Upper lobe of left lung (tissue), 6 donors: ENCODE results near the gene DGKZ. TPM values are rescaled to one million over a fixed set of nuclear protein-coding genes. Genes with fewer than 3 reads are reported as not detected.

Experiments used
- ATAC-seq, 2 donors: fragments of 200-7000 bp; cut with Tn5 transposase; one replicate each; pipeline ENCODE4 v1.9.1; 2022; ENCODE audit warnings: mild to moderate bottlenecking in 2 of 2, moderate library complexity in 2 of 2; ENCODE audit not compliant: low FRiP score in 2 of 2
- DNase-seq, 2 donors: peaks; one replicate each; pipeline ENCODE4 v3.0.0-alpha.2; 2019 to 2020
- H3K27ac ChIP-seq, 4 donors: fragments of 200-600 bp; sonication (generic); one replicate each; pipeline ENCODE4 v1.5.1; 2016 to 2019
- H3K27me3 ChIP-seq, 4 donors: fragments of 200-600 bp; sonication (generic); one replicate each; pipeline ENCODE4 v1.5.1; 2017 to 2019
- H3K36me3 ChIP-seq, 4 donors: fragments of 200-600 bp; sonication (generic); one replicate each; pipeline ENCODE4 v1.5.1; 2016 to 2019
- H3K4me1 ChIP-seq, 4 donors: fragments of 200-600 bp; sonication (generic); one replicate each; pipeline ENCODE4 v1.5.1; 2018 to 2019
- H3K4me3 ChIP-seq, 4 donors: fragments of 200-600 bp; sonication (generic); one replicate each; pipeline ENCODE4 v1.5.1; 2017 to 2019; ENCODE audit warnings: mild to moderate bottlenecking in 2 of 4, moderate library complexity in 1 of 4
- H3K9me3 ChIP-seq, 4 donors: fragments of 200-600 bp; sonication (generic); one replicate each; pipeline ENCODE4 v1.5.1; 2018 to 2019
- CTCF ChIP-seq, 6 experiments: fragments of 450-650 bp in 4 of 6; fragments of 200-600 bp in 2 of 6; sonication (generic) in 2 of 6; IDR thresholded peaks; one replicate each; pipeline ENCODE4 v1.5.1; 2016 to 2019; ENCODE audit warnings: antibody characterized with exemption in 6 of 6
- EP300 ChIP-seq, 4 donors: sonication (generic); formaldehyde crosslinking; IDR thresholded peaks; one replicate each; pipeline ENCODE4 v1.5.1; 2017; ENCODE audit warnings: antibody characterized with exemption in 4 of 4, control low read depth in 2 of 4
- POLR2A ChIP-seq, 4 donors: fragments of 450-650 bp; IDR thresholded peaks; one replicate each; pipeline ENCODE4 v1.5.1; 2016 to 2017; ENCODE audit warnings: antibody characterized with exemption in 4 of 4, mild to moderate bottlenecking in 2 of 4
- POLR2AphosphoS5 ChIP-seq, 2 donors: sonication (generic); formaldehyde crosslinking; IDR thresholded peaks; one replicate each; pipeline ENCODE4 v1.5.1; 2017; ENCODE audit warnings: antibody characterized with exemption in 2 of 2
- WGBS, 2 donors: methylation state at CpG; one replicate each; pipeline ENCODE4 v1.1.5; 2017 to 2018; 5-methylcytosine and 5-hydroxymethylcytosine counted together
- small RNA-seq, 4 donors: library from RNA; depleted of rRNA; stranded (forward); fragments of <200 nt; gene quantifications; one replicate each; pipeline ENCODE3, GENCODE V24; 2016
- total RNA-seq, 6 donors: library from RNA; depleted of rRNA in 4 of 6; stranded (reverse); fragments of >200 nt in 4 of 6; gene quantifications; one replicate each; pipeline versions ENCODE4 v1.1.0 to v1.2.1, GENCODE V29; 2016 to 2021
- donor health status: DM: no; HTN: no; CAD: no; lungs with moderate emphysema.
- donor health status: DM: no; HTN: yes; CAD: no; lungs with severe emphysema.

Gene DGKZ
- total RNA-seq, 6 donors from 2014 or later: 55.1 to 145 (median 65.5) TPM

DNA sequence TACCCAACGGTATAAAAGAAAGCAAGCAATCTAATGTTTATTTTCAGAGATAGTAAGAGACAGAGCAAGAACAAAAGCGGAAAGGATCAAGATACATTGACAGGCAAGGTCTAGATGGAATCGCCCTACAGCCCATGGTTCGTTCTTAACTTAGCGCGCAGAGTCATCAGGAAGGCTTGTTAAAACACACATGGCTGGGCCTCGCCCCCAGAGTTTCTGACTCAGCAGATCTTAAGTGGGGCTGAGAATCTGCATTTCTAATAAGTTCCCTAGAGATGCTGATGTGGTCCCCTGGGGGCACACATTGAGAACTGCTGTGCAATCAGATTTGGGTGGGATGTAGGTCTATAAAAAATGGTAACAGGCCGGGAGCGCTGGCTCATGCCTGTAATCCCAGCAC, 80.1 kb downstream of the DGKZ start:
- TF ChIP-seq POLR2A (IDR thresholded peaks at IDR 0.05) (no peak), EP300 (IDR thresholded peaks at IDR 0.05) (no peak)
- no peak for ATAC-seq
- Histone ChIP-seq H3K27ac (no peak overlapping the region), H3K36me3 (peaks cover 4 to 48% (median 20%) of the 10 kb centered on the region in 4 donors), H3K4me1 (no peaks in the 10 kb centered on the region), H3K4me3 (no peak overlapping the region), H3K9me3 (no peaks in the 10 kb centered on the region), H3K27me3 (no peaks in the 10 kb centered on the region)
- 90 to 95% methylated on average over 9 of the region's 9 CpGs for WGBS, 2 donors
- DNase-seq: no peak

DNA sequence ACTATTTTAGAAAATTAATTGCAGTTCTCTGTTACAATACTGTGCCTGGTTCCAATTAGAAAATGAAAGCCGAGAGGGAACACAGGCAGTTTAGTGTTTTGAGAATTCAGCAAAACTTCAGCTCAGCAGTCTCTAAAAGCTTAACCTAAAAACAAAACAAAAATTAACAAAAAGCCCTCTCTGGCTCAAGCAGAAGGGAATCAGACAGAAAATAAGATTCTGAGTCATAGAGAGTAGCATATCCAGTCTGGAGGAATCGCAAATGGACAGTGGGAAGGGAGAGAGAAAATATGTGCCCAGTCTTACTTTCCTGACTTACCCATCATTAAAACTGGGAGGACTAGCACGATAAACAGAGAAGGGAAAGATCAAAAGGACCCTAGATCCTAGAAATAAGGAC, 82.5 kb downstream of the DGKZ start:
- Histone ChIP-seq H3K4me1 (no peaks in the 10 kb centered on the region), H3K9me3 (no peaks in the 10 kb centered on the region), H3K4me3 (no peak overlapping the region), H3K27ac (no peak overlapping the region), H3K27me3 (no peaks in the 10 kb centered on the region), H3K36me3 (peaks cover 7 to 63% (median 34%) of the 10 kb centered on the region in 4 donors)
- ATAC-seq (no peak), DNase-seq (no peak)
- no peak for TF ChIP-seq CTCF (IDR thresholded peaks at IDR 0.05)
- TF ChIP-seq EP300 (IDR thresholded peaks at IDR 0.05): no peak
- no peak for TF ChIP-seq POLR2A (IDR thresholded peaks at IDR 0.05)
- TF ChIP-seq POLR2AphosphoS5 (IDR thresholded peaks at IDR 0.05): no peak
- 89 to 93% methylated on average over 3 of the region's 3 CpGs for WGBS, 2 donors

Small RNAs within 50 kb of the gene (small RNA-seq; reads per million reads assigned to genes)
- gene MIR4688: 0 reads per million in 4 donors

Other genes starting within 250 kb of the DGKZ start
- gene PHF21A, start 226.0 kb upstream of the DGKZ start, total RNA-seq: 10 to 100 TPM; 21.1 to 99.5 (median 52.2) TPM
- 10 to 100 TPM; 19.9 to 66.8 (median 38.7) TPM for gene CREB3L1, start 69.8 kb upstream of the DGKZ start, total RNA-seq
- 10 to 100 TPM in 5 of 6 donors, not detected in 1; 14.3 to 44.8 (median 34.1) TPM for gene MDK, start 34.2 kb downstream of the DGKZ start, total RNA-seq
- gene CHRM4, start 44.3 kb downstream of the DGKZ start, total RNA-seq: 1 to 10 TPM in 1 of 6 donors, under 1 TPM in 3, not detected in 2; 0.34 to 1.4 (median 0.53) TPM
- 10 to 100 TPM; 22.9 to 55.7 (median 33.2) TPM for gene AMBRA1, start 246.6 kb downstream of the DGKZ start, total RNA-seq